GM21367 (cell line): Measurements from ENCODE around the gene IQUB.
"Not testable (repeated sequence)": the region's sequence is repeated elsewhere in the genome, so short reads cannot be mapped to it uniquely, and the experiment has no call there.

Source experiments
- ATAC-seq: cut with Tn5 transposase; IDR thresholded peaks from one replicate; pipeline ENCODE4 v1.9.1; 2021; ENCODE audit not compliant: unreplicated experiment

IQUB gene

GRCh38 chr7:123548406-123548805 is 14.0 kb upstream of the IQUB start:
- no peak for ATAC-seq

GRCh38 chr7:123539871-123540270 is 5.5 kb upstream of the IQUB start:
- no peak for ATAC-seq

GRCh38 chr7:123538897-123539296 is 4.5 kb upstream of the IQUB start:
- no peak for ATAC-seq

- no peak for ATAC-seq
Observed at GRCh38 chr7:123538189-123538714, 3.9 kb upstream of the IQUB start.

GRCh38 chr7:123537026-123537642 is 2.7 kb upstream of the IQUB start:
- ATAC-seq: no peak

- ATAC-seq: no peak
Observed at GRCh38 chr7:123535517-123535916, 1.1 kb upstream of the IQUB start.

GRCh38 chr7:123533929-123534382 is 439 bp downstream of the IQUB start:
- peak; percentile 1 for ATAC-seq

GRCh38 chr7:123533553-123533917 is 860 bp downstream of the IQUB start:
- no peak for ATAC-seq

- ATAC-seq: not testable (repeated sequence)
Observed at GRCh38 chr7:123532788-123533552, 1.4 kb downstream of the IQUB start.

- not testable (repeated sequence) for ATAC-seq
Observed at GRCh38 chr7:123532343-123532742, 2.1 kb downstream of the IQUB start.

GRCh38 chr7:123530035-123530591 is 4.3 kb downstream of the IQUB start:
- not testable (repeated sequence) for ATAC-seq

GRCh38 chr7:123528265-123528664 is 6.1 kb downstream of the IQUB start:
- no peak for ATAC-seq

GRCh38 chr7:123527712-123528225 is 6.6 kb downstream of the IQUB start:
- not testable (repeated sequence) for ATAC-seq

- ATAC-seq: not testable (repeated sequence)
Observed at GRCh38 chr7:123526533-123526932, 7.9 kb downstream of the IQUB start.

- no peak for ATAC-seq
Observed at GRCh38 chr7:123522066-123522465, 12.3 kb downstream of the IQUB start.

GRCh38 chr7:123505221-123505620 is 29.2 kb downstream of the IQUB start:
- no peak for ATAC-seq

- no peak for ATAC-seq
Observed at GRCh38 chr7:123502201-123502600, 32.2 kb downstream of the IQUB start.

- no peak for ATAC-seq
Observed at GRCh38 chr7:123500878-123501489, 33.4 kb downstream of the IQUB start.

- no peak for ATAC-seq
Observed at GRCh38 chr7:123499211-123499970, 35.0 kb downstream of the IQUB start.

- ATAC-seq: no peak
Observed at GRCh38 chr7:123498601-123499000, 35.8 kb downstream of the IQUB start.

- no peak for ATAC-seq
Observed at GRCh38 chr7:123498031-123498430, 36.4 kb downstream of the IQUB start.
